ENCODE measurements around the gene ZNF236. TPM values are rescaled to one million over a fixed set of nuclear protein-coding genes. Genes with fewer than 3 reads are reported as not detected.

Gene ZNF236
- total and polyA plus RNA-seq, 2 of the 8 experiments (the other 6 are each of a cell fraction or from before 2014, with no cell fraction given): 6.7 to 14.5 TPM

GRCh38 chr18:76814256-76814655 lies 8.1 kb upstream of the ZNF236 start (continued):
- TF ChIP-seq SP2 (IDR thresholded peaks at IDR 0.05; ENCODE audit: low read length) (no peak), SIRT6 (IDR thresholded peaks at IDR 0.05; ENCODE audit: low read length) (no peak), RFX5 (IDR thresholded peaks at IDR 0.05; ENCODE audit: borderline replicate concordance, low read depth, low read length) (no peak)

All from H1 (cell line).